Stimulated activated CD4-positive, alpha-beta T cell treated with anti-CD3 and anti-CD28 coated beads, Interleukin-12 subunit alpha, Interleukin-12 subunit beta, amount 100 ng/mL, for 4 hours (primary cell): ENCODE data around the gene WNT11.
"Not testable (repeated sequence)": the region's sequence is repeated elsewhere in the genome, so short reads cannot be mapped to it uniquely, and the experiment has no call there.

Experiments used
- DNase-seq: peaks from one replicate; pipeline ENCODE4 v3.0.0-alpha.2; 2020

WNT11 gene

DNA sequence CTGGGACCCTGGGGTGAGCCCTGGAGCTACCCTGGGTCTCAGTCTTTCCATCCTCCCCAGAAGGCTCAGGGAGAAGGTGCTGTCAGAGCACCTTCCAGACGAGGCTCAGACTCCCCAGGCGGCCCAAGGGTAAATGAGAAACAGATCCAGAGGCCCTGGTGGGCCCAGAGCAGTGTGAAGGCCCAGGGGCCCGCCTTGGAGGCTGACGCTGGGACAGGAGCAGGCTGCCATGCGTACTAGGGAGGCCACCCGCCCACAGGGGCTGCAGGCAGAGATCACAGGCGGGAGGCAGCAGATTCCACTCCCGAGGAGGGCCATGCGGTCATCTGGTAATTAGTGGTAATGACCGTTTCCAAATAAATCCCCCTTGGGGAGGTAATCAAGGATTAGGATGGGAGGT, 5.2 kb downstream of the WNT11 start:
- no peak for DNase-seq

DNA sequence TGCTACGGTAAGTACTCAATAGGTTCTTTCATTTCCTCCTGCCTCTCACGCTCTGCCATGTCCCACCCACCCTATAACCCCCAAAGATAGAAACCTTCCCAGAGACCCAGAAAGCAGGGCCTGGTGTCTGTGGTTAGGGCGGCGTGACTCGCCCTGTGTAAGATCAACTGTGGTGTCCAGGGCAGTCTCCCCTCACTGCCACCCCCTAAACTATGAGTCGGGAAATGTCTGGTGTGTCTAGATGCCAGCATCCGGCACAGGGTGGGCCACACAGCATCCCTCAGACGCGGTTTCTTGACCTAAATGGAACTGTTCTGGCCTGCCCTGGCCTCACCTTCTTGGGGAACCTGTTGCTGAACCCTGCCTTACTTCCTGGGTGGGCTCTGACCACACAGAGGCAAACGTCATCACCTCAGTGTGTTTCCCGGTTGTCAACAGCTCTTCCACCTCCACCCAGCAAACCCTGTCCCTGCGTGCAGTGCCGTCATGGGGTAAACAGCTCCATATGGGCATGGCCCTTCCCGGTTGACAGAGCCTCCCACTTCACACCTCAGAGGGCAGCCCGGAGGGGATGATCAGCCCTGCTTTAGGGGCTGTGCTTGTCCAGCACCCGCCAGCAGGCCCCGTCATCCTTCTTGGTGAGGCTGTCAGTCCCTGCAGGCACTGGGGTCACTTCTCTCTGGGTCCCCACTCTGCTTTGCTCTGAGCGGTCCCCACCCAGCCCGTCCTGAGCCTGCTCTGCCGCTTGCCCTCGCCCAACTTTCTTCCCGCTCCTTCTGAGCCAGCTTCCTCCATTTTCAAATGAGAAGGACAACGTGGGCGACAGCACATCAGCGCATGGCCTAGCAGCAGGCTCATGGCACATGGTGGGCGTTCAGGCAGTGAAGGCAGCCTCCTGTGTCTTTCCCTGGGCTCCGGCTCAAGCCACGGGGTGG, 6.0 kb downstream of the WNT11 start:
- no peak for DNase-seq

DNA sequence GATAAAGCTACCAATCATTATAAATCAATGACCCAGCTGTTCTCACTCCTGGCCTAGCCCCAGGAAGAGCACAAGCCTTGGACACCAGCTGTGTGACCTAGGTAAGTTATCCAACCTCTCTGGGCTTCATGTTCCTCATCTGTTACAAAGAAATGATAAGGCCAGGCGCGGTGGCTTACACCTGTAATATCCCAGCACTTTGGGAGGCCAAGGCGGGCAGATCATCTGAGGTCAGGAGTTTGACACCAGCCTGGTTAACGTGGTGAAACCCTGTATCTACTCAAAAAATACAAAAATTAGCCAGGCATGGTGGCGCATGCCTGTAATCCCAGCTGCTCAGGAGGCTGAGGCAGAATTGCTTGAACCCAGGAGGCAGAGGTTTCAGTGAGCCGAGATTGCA, 7.6 kb downstream of the WNT11 start:
- DNase-seq: not testable (repeated sequence)

DNA sequence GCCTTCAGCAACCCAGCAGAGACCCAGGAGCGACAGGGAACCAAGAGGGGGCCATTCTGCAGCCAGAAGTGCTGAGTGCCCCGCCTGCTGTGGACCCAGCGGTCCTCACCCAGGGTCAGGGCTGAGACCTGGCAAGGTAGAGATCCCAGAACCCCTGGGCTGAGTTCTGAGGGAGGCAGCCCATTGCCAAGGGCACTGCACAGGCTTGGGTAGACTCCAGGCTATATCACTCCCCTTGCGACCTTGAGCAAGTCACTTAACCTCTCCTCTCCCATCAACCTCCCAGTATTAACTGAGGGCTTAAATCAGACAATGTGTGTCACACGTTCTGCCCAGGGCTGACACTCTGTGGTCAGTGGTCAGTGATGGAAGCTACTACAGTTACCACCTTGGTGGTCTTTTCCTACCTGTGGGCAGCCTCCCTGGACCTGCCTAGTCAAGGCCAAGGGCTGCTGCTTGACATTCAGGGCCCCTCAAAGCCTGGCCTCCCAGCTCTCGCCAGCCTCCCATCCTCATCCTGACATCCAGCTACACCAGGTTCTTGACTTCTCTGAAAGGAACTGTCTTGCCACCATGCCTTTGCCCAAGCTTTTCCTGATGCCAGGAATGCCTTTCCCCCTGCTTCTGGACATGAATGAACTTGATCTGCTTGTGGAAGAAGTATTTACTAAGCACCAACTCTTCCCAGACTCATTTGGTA, 8.2 kb downstream of the WNT11 start:
- no peak for DNase-seq

DNA sequence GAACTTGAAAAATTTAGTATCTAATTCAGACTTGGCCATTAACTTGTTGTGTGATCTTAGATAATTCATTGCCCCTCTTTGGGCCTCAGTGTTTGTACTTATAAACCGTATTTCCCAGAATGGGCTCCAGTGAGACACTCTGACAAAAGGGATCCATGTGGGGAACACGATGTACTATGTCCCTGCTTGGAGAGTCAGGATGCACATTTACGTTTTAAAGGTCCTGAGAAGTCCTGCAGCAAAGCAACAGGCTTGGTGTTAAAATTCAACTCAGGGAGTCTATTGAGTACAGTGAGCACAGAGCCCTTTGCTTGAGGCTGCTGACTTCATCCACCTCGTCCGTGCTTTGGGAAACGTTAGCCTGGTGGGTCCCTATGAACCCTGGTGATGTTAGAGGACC, 9.0 kb downstream of the WNT11 start:
- no peak for DNase-seq

DNA sequence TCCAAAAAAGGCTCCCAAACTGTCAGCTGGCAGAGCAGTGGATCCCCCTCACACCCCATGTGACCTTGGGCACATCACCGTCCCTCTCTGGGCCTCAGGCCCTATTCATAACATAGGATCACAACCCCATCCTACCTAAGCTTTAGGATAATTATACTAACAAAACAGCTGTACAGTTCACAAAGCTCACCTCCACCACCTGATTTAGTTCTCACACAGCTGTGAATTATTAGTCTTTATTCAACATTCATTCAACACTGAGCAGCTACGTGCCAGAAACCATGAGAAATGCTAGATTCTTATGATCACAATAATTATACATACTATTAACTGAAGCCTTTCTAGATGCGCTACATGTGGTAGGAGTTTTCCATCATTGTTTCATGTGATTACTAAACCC, 9.5 kb downstream of the WNT11 start:
- no peak for DNase-seq

DNA sequence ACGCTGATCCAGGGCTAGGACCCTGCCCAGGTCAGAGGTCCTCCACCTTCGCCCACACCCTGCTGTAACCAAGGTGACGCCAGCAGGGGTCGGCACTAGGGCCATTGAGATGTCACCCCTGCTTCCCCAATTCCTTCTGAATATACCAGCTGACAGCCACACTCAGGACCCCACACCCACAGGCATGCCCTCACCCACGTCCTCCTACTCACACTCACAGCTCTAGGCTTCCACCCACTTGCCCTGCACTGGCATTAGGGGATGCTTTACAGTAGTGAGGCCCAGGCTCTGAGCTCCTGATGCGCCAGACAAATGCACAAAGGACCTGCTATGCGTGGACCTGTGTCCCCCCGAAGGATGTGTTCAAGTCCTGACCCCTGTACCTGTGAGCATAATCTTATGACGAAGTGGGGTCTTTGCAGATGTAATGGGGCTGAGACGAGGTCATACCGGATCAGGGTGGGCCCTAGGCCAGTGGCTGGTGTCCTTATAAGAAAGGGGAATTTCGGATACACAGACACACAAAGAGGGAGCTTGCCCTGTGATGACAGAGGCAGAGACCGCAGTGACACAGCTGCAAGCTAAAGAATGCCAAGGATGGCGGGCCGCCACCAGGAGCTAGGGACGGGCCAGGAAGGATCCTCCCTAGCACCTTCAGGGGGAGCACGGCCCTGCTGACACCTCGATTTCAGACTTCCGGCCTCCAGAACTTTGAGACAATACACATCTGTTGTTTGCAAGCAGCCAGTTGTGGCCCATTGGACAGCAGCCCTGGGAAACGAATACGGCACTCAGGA, 11.2 kb downstream of the WNT11 start:
- DNase-seq: no peak

DNA sequence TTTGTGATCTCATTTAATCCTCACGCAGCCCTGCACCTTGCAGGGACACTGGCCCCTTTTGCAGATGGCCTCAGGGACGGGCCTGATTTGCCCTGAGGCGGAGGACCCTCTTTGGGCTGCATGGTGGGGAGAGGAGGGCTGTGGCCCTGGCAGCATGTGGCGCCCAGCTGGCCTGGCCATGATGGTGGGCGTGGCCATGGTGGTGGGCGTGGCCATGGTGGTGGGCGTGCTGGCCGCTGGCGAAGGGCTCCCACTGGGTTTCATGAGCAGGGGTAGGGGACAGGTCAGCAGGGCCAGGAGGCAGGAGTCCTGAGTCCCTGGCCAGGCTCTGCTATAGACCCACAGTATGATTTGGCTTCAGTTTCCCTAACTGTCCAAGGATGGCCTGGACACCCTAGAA, 13.1 kb downstream of the WNT11 start:
- DNase-seq: no peak

DNA sequence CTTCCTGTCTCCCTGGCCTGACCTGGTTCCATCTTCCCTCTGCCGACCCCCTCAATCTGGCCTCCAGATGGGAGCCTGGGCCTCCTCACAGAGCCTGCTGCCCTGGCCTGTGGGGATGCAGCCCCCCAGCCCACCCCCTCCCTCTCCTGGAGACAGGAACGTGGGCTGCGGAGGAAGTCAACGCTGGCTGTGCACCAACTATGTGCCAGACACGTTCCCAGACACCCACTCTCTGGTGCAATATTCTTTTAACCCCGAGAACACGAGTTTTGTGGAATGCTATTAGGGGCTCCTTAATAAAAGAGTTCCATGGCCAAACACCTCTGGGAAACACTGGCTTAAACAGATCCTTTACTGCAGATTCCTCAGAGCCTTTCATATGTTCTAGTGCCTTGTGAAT, 15.9 kb downstream of the WNT11 start:
- DNase-seq: no peak

DNA sequence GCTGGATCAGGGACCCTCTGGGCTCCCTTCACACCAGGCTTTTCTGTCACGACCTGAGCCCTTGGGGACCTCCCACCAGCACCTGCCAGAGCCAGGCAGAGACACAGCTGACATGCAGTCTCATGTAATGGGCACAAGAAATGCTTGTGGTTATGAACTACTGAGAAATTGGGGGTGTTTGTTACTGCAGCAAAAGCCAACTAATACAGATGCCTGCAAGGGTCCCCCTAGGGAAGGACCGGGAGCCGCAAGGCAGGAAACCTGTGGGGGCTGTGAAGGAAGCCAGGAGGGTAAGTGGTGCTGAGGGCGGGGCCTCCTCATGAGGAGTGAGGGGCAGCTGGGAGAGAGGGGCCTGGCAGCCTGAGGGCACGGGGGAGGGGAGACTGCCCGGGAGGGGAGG, 16.6 kb downstream of the WNT11 start:
- no peak for DNase-seq

DNA sequence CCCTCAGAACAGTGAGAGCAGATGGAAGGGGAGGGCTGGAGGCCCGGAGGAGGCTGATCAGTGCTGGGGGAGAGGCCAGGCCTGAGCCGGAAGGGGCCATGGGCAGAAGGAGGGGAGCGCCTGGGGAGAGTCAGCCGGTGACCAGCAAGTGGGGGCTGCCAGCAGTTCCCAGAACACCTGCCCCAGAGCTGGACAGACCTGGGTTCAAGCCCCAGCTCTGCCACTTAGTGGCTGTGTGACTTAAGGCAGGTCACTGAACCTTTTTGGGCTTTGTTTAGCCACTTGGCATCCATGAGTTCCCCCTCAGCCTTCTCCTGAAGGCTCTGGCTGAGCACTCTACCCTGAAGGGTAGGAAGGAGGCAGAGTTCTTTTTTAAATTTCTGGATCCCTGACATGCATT, 17.4 kb downstream of the WNT11 start:
- DNase-seq: no peak

DNA sequence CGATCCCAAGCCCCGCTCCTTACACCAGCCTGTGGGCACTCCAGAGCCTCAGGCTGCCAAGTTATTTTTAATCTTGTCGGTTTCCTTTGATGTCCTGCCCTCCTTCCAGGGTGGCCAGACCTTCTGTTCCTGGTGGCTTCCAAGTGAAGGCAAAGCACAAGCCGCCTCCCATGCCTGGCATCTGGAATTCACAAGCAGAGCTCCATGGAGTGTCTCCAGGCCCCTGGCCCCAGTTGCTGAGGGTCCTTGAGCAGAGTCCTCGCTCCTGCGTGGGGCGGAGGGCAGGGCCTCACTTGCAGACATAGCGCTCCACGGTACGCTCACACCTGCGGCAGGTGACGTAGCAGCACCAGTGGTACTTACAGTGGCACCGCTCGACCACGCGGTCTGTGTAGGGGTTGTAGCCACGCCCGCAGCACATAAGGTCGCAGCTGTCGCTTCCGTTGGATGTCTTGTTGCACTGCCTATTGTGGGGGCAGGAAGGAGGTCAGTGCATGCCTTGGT, 19.5 kb downstream of the WNT11 start:
- no peak for DNase-seq

DNA sequence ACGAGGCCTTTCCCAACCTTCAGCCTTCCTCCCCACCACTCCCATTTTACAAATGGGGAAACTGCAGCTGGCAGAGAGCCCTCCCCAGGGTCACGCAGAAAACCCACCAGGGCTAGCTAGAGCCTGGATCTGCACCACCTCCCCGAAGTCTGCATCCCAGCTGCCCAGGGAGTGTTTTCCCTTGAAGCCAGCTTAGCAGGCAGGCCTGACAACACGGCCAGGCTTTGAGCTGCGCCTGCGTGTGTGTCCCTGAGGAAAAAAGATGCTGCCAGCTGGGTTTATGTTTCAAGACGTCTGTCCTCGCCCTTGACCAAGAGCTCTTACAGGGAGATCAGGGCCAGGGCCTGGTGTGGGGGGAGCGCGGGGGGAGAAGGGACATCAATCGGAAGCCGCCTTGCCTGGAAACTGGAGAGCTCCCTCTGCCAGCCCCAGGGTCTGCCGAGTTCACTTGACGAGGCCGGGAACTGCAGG, 20.3 kb downstream of the WNT11 start:
- no peak for DNase-seq

DNA sequence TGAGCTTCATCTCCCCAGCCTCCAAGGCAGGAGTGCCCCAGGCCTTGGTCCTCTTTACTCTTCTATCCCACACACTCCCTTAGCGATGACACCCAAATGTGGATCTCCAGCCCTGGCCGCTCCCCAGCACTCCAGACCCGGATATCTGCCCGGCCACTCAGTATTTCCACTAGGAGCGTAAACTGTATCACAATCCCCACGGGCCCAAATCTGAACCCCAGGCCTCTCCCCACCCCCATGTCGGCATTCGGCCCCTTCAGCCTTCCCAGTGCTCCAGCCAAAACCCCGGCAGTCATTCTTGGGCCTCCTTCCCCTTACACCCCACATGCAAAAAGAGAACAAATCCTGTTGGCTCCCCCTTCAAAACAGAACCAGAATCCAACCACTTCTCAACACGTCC, 20.8 kb downstream of the WNT11 start:
- no peak for DNase-seq

DNA sequence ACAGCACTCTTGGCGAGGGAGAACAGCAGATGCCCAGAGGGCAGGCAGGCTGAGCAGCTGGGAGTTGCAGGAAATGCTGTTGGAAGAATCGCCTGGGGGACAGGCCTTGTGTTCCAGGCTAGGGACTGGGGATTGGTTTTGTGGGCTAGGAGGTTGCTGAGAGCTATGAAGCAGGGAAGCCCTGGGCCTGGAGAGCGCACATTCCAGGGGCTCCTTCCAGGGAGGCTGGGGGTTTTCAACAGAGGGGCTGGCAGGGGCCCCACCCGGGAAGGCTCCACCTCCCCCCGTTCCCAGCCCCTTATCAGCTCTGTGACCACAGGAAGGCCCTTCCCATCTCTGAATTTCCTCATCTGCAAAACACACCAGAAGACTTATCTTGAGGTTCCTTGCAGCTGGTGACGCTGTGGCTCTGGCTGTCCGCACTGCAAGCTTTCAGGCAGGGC, 21.7 kb downstream of the WNT11 start:
- DNase-seq: no peak

DNA sequence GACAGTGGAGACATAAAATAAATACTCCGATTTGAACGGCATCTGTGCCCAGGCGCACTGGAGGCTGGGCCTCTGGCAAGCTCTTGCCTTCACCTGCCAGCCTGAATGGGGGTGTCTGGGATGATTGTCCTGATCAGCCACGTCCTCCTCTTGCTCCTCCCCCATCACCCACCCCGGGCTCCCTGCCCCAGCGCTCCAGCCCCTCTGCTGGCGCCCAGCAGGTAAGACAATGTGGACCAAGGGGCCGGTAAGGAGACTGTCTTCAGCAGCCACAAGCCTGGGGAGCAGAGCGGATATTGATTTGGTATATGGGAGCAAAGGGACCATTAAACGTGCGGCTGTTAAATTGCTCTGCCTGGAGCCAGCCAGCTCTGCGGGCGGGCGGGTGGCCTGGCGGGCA, 24.9 kb downstream of the WNT11 start:
- DNase-seq: no peak

DNA sequence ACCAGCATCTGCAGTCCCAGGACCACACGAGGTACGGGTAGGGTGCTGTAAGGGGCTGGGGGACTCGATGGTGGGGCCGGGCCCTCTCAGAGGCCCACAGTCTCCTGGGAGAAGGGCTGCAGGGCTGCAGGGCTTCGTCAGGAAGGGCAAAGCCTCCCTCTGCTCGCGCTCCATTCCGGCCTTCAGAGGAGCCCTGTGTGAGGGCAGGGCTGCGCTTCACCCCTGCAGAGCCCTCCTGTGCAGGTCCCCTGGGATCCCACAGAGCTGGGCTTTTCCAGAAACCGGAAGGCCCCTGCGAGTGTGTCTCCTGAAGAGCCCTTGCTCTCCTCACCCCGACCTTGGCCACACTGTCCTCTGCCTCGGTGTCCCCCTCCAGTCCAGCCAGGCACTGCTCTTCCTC, 27.2 kb downstream of the WNT11 start:
- DNase-seq: no peak

DNA sequence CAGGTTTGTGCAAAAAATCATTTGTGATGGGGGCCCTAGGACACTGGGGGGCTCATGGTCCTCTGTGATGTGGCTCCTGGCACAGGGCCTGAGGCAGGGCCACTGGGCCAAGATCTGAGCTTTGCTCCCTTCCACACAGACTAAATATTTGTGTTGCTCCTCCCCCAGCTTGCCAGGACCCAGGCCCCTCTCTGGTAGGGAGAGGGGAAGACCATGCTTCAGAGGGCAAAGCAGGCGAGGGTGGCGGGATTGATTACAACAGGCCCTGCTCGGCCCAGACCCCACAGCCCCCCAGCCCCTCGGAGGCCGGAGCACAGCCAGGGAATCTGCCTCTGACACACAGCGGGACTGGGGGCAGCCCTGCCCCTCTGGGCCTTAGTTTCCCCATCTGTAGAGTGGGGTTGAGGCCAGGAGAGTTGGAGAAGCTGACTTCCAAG, 29.0 kb downstream of the WNT11 start:
- no peak for DNase-seq

DNA sequence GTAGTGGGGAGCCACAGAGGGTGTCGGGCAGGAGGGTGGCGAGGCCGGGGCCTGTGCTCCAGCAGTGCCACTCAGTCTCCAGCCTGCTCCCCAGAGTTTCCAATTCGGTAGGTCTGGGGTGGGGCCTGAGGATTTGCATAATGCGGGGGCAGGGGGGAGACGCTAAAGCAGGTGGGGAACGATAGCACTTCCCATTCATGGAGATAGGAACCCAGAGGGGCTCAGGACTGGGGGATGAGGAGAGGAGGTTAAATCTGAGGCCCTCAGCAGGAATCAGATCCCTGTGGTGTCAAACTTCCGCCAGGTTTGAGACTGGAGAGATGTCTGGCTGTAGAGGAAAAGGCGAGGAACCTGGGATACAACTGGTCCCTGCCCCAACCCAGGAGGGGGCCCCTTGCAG, 29.8 kb downstream of the WNT11 start:
- no peak for DNase-seq

DNA sequence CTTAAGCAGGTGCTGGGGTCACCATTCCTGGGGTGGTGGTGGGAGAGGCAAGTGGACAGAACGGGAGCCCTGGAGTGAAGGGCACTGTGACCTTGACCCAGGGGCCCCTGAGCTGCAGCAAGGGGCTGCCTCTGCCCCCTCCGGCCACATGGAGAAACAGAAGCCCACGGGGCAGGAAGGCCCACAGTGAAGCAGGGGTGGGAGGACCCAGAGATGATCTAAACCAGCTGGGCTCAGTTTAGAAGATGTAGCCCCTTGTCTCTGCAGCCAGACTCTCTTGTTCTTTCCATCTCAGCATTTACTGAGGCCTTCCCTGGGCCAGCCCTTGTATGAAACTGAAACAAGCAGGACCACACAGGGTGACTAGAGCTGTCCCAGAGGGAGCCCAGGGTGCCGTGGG, 30.5 kb downstream of the WNT11 start:
- no peak for DNase-seq

DNA sequence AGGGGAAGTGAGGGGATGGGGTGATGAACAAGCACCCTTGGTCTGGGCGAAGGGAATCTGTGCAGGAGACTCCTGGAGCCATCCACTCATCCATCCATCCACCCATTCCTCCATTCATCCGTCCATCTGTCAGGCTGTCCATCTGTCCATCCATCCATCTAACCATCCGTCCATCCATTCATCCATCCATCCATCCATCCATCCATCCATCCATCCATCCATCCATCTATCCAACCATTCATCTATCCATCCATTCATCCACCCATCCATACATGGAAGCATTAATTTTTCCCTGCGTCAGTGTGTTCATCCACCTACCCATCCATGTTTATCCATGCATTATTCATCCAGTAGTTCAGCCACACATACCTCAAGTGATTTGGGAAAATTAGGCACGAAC, 32.0 kb downstream of the WNT11 start:
- no peak for DNase-seq

DNA sequence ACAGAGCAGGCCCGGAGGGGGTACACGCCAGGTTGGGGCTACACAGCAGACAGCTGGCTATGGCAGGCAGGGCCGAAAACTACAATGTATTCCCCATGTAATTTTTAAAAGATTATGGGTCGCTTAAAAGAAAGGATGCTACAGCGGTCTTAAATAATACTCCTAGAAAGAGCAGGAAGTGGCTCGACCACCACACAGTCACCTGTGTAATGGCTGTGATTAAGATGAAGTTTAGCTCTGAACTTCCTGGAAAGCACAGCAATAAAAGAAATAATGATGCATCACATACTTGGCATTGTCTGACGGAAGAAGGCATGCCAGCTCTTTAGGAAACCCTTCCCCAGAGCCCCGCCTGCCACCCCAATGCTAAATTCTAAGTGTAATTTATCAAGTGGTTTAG, 32.6 kb downstream of the WNT11 start:
- DNase-seq: no peak

DNA sequence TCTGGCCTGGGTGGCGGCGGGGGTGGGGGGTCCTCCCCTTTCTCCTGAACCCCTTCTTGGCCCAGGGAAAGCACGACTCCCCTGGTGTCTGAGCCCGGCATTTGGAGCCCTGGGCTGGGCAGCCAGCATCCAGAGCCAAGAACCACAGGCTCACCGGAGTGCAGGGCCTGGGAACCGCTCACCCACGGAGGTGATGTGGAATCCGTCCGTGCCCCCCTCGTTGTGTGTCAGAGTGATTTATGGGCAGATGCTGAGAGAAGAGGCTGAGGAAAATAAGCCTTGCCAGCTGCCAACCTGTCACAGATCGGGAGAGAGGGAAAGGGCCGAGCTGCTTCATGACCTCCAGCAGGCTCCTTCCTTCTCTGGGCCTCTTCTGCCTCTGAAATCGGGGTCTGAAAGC, 33.7 kb downstream of the WNT11 start:
- DNase-seq: no peak
